Activated T-cell treated with anti-CD3 and anti-CD28 coated beads, Interleukin-2, amount 50 U/mL, for 48 hours (primary cell): ENCODE measurements around the gene LARP4.
"Not testable (repeated sequence)": the region's sequence is repeated elsewhere in the genome, so short reads cannot be mapped to it uniquely, and the experiment has no call there.

ENCODE experiments used
- DNase-seq, 2 experiments: peaks; one replicate each; pipeline ENCODE4 v3.0.0-alpha.2; 2020

The LARP4 gene

GRCh38 chr12:50400638-50401499 lies at the start of gene LARP4:
TSS of gene LARP4 (plus strand) at chr12:50400885. CDS start at chr12:50401011, 126 bp downstream.
- peak; percentile 93 to 94 for DNase-seq

DNA sequence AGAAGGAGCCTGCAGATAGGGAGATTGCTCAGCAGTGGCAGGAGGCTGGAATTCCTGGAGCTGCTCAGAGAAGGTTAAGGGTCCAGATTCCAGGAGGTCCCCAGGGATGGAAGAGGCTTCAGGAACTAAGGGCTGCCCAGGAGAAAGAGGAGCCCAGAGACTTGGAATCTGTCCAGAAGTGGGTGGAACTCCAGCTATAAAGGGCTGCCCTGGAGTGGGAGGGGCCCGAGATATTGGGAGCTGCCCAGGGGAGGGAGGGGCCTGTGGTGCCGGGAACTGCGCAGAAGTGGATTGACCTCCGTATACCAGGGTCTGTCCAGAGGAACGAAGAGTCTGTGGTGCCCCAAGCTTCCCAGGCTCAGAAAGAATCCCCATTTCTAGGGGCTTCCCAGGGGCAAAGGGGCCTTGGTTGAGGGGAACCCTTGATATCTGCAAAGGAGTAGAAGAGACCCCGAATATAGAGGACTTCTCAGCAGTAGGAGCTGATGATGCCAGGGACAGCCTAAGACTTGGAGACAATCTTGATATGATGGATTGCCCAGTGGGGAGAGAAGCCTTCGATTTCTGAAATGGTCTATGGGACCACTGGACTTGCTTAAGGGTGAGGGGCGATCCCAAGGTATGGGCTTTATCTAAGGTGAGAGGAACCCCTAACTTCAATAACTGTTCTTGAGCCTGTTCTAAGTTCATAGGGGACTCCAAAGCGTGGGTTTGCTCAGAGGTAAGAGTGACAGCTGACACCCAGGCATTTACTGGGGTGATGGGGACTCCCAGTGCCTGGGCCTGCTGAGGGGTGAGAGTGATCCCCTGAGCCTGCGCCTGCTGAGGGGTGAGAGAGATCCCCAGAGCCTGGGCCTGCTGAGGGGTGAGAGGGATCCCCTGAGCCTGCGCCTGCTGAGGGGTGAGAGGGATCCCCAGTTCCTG lies 49.3 kb upstream of the LARP4 start:
- no peak for DNase-seq

DNA sequence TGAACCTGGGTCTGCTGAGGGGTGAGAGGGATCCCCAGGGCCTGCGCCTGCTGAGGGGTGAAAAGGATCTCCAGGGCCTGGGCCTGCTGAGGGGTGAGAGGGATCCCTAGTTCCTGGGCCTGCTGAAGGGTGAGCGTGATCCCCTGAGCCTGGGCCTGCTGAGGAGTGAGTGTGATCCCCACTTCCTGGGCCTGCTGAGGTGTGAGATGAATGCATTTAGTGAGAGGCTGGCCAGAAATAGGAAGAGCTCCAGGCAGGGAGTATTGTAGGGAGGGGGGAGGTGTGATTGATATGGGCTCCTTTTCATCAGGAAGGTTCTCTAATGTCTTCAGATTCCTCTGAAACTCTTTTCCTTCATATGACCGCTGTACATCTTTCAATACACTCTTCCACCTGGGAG lies 47.3 kb upstream of the LARP4 start:
- no peak for DNase-seq

- DNase-seq, result no peak
These were observed 46.7 kb upstream of the LARP4 start for GRCh38 chr12:50353869-50354593.

DNA sequence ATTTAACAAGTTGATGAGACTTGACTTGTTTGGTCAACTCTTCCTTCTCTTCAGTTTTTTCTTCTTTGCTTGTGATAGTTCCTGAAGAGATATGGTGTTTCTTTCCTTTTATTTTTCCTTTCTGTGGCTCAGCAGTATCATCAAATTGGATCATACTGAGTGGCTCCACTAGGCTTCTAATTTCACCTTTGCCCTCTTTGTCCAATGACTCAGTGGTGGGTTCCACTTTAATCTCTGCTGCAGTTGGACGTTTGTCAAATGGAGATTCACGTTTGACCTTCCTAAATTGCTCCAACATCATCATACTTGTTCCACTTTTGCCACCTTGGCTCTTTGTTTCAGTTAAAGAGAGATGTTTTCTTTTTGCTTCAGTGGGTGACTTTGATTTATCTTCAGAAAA lies 45.8 kb upstream of the LARP4 start:
- no peak for DNase-seq

DNA sequence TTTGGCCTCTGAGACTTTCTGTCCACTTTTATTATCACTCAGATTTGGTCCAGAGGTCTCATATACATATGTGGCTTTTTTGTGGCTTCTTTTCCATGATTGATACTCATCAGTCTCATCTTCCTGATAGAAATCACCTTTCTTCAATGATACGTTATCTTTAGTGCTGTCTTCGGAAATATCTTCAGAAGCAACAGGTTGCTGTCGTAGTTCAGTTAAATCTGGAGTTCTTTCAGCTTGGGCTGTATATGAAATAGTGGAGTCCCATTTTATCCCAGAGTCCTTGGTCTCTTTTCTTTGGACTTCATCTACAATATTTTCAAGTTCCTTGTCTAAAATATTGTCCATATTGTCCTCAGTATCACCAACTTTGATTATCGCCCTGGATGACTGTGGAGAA lies 45.3 kb upstream of the LARP4 start:
- no peak for DNase-seq

GRCh38 chr12:50362671-50363070 lies 38.0 kb upstream of the LARP4 start:
- DNase-seq, result no peak

DNA sequence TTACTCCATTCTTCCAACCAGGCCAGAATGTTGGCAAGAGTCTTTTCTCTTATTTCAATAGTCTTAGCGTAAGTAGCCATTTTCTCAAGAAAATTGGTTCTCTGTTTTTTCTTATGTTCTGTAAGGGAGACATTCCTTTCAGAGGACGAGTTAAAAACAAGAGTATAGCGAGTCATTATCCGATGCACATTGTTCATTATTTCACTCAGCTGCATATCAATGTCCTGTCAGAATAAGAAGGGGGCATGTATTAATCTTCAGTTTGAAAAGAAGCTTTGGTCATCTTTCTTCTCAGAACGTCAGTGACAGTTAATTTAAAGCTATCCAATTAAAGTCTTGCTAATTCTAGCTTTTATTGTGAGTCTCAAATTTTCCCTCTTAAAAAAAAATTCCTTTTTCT lies 37.5 kb upstream of the LARP4 start:
- DNase-seq, result no peak

- no peak for DNase-seq
These were observed 34.8 kb upstream of the LARP4 start for GRCh38 chr12:50365709-50366406.

DNA sequence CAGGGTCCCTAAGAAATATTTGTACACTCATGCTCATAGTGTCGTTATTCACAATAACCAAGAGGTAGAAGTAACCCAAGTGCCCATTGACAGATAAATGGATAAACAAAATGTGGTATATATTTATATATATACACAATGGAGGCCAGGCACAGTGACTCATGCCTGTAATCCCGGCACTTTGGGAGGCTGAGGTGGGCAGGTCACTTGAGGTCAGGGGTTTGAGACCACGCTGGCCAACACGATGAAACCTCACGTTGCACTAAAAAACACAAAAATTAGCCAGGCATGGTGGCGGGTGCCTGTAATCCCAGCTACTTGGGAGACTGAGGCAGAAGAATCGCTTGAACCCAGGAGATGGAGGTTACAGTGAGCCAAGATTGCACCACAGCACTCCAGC lies 30.0 kb upstream of the LARP4 start:
- DNase-seq, result not testable (repeated sequence)

DNA sequence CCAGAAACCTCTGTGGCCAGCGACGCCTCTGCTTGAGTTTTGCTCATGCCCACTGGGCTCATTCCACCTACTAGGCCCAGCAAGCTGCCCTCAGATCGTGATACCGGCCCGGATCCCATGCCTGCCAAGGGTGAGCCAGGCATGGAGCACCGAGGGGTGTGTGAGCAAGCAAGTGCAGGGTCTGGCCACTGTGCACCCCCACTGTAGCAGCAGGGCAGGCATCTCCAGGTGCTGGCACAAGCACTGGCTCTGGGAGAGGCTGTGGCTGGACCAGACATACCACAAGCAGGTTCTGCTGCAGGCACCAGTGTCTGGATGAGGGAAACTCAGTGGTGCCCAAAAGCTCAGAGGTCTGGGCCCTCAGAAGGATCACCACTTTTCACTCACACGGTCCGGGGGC lies 24.9 kb upstream of the LARP4 start:
- DNase-seq, result no peak

- DNase-seq, result no peak
These were observed 19.8 kb upstream of the LARP4 start for GRCh38 chr12:50380761-50381325.

- DNase-seq, result no peak
These were observed 13.2 kb upstream of the LARP4 start for GRCh38 chr12:50387487-50387886.

- no peak for DNase-seq
These were observed 12.7 kb upstream of the LARP4 start for GRCh38 chr12:50387972-50388478.

GRCh38 chr12:50388793-50389192 lies 11.9 kb upstream of the LARP4 start:
- DNase-seq, result not testable (repeated sequence)

GRCh38 chr12:50390316-50390741 lies 10.4 kb upstream of the LARP4 start:
- no peak for DNase-seq

- no peak for DNase-seq
These were observed 6.1 kb upstream of the LARP4 start for GRCh38 chr12:50394469-50395029.

GRCh38 chr12:50397117-50397650 lies 3.5 kb upstream of the LARP4 start:
- DNase-seq, result no peak

- no peak for DNase-seq
These were observed 1.8 kb upstream of the LARP4 start for GRCh38 chr12:50398931-50399330.

GRCh38 chr12:50400104-50400637 lies 514 bp upstream of the LARP4 start:
- no peak for DNase-seq
